HG02678 (cell line): ENCODE measurements around the gene CRYGN.

ENCODE experiments used
- ATAC-seq: cut with Tn5 transposase; IDR thresholded peaks from one replicate; pipeline ENCODE4 v1.9.1; 2021; ENCODE audit warnings: mild to moderate bottlenecking, moderate library complexity; ENCODE audit not compliant: unreplicated experiment

The CRYGN gene

DNA sequence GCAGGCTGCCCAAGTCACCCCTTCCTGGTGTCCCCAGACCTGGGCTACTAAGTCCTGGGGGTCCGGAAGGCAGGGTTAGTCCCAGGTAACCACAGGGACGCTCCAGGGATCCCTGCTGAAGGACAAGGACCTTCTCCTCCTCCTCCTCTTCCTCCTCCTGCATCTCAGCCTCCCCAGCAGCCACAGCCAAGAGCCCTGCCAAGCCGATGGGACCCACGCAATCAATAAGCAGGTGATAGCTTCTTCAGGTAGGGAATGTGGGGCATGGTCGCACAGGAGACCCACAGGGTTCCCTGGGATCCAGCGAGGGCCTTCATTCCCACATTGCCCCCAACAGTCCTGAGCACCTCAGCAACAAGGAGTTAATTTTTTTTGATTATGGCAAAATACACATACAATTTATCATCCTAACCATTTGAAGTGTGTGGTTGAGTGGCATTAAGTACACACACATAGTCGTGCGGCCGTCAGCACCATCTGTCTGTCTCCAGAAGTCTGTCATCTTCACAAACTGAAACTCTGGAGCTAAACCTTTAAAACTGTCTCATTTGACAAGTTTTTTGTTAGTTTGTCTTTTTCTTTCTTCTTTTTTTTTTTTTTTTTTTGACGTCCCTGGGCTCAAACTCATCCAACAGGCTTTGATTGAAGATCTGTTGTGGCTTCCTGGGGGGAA lies 12.1 kb downstream of the CRYGN start:
- no peak for ATAC-seq

DNA sequence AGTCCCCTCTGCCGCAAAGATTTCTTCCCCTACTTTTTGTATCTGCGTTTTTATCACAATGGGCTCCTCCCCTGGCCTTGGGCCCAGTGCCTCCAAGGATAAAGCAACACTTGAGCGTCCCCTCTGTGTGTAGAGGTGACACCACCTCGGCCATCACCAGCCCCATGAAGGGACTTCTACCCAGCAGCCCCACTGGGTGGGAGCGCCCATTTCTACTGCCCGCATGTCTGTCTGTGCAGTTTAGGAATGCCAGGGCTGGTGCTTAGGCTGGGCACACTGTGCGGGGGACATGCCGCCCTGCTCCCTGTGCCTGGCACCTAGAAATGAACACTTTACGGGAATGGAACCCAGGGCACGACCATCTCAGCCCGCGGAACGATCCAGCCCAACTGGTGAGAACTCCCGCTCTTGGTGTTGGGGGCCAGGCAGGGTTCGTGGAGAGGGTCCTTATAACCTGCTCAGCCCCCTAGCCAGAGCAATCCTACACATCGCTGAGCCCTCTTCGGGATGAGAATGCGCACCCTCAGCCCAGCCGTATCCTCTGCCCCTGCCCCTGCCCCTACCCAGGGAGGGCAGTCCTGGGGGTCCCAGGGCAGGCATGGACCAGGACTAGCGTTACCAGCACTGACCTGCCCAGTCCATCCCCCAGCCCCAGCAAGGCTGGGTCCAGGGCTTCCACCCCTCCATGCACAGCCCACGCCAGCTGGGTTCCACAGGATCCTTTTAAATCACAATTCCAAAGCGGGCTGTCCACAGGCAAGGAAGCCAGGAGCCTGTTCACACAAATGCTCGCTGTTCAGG lies 12.8 kb downstream of the CRYGN start:
- ATAC-seq = no peak

DNA sequence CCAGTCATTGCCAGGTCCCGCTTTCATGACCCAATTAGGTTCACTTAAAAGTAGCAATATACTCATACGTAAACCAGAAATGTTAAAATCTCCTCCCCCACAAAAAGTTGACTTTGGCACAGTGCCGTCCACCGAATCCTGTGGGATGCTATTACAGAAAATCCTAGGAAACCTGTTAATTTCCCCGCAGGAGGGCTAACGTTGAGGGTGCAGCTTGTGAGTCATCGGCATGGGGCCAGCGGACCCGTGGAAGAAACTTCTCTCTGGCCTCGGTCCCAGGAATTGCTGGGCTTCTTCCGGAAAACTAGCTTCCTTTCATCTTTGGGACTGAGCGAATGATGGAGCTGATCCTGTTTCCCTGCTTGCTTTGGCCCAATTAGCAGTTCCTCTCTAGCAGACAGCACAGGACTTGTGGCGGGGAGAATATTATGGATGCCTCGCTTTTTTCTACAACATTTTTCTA lies 13.5 kb downstream of the CRYGN start:
- ATAC-seq = no peak

DNA sequence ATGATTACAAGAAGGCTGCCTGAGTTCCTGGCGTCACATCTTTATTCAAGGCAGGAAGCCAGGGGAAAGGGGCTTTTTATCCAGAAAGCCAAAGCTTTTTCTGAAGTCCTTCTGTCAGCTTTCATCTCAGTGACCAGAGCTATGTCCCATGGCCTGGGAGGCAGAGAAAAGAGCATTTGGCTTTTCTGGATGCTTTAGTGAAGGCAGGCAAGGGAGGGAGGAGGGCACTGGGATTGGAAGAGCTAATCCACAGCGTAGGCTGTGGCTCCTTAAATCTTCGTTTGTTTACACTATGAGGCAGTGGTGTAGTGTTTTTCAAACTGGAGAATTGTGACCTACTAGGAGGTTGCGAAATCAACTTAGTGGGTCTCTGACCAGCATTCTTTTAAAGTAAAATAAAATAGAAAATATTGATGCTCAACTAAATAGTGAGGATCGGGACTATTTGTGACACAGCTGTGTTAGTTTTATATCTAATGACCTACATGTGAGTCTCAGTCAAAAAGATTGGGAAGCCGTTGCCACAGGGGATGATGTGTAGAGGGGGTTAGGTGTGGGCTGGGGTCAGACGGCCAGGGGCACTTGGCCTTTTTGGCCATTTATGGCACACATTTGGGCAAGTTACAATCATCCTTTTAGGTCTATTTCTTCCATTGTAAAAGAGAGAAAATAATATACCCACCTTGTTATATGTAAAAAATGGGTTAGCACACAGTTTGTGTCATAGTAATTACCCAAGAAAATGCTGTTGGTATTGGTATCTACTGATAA lies 14.1 kb downstream of the CRYGN start:
- ATAC-seq = no peak

DNA sequence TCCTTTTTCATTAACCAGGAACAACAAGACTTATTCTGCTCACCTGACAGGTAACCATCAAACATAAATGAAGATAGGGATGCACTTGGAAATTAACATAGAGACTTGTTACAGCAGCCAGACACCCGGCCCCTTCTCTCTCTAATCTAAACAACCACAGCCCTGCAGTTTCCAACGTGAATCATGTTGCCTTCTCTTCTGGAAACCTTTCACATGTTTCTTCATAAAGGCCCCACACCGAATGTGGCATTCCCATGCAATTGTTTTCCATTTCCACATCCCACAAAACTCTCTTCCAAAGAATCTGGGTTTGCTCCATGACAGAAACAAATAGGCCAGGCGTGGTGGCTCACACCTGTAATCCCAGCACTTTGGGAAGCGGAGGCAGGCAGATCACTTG lies 15.1 kb downstream of the CRYGN start:
- ATAC-seq = no peak

DNA sequence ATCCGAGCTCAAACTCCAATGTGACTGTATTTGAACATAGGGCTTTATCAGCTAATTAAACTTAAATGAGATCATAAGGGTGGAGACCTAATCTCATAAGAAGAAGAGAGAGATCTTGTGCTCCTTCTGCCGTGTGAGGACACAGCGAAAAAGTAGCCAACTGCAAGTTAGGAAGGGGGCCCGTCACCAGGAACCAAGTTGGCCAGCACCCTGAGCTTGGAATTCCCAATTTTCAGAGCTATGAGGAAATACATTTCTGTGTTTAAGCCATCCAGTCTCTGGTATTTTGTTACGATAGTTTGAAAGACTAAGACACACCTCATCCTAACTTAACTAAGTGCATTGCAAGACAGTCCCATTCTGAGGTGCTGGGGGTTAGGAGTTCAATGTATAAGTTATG lies 16.0 kb downstream of the CRYGN start:
- ATAC-seq = no peak

DNA sequence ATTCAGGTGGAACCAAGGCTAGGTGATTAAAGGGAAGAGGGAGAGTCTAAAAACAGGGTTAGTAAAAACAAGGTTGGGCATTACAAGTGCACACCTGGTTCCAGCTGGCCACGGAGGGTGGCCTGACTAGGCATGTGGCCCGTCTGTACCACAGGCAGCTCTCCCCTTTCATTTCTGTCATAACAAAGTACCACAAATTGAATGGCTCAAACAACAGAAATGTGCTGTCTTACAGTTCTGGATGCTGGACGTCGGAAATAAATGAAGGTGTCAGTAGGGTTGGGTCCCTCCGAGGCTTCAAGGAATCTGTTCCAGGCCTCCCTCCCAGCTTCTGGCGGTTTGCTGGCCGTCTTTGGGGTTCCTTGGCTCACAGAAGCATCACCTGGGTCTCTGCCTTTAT lies 16.7 kb downstream of the CRYGN start:
- no peak for ATAC-seq

DNA sequence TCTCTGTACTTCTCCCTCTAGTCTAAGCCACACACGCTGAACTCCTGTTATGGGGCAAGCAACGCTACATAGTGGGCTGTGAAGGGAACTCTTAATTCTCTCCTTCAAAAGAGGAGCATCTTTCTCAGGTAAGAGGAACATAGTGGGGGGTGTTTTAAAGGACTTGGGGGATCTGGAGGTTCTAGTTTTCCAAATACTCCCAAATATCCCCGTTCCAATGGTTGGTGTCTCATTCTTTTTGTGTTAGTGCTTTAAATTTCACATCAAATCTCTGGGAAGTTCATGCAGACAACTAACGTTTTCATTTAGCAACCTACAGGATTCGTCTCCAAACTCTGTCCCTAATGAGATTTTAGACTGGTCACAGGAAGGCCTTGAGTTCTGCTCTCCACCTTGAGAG lies 17.7 kb downstream of the CRYGN start:
- ATAC-seq = no peak

DNA sequence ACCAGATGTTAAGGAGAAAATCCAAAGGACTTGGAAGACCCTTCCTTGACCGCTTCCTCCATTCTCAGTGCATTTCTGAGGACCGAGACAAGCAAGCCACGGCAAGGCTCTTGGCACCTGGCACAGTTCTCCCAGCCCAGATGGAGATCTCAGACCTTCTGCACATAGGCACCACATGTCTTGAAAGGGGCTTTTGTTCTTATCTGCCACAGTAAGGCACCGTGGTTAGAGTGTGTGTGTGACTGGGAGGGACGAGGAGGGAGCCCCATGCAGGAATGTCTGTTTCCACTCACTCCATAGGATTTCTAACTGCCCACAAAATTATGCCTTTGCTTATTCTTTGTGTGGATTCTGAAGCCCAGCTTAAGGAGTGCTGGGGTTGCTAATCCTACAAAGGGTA lies 19.8 kb downstream of the CRYGN start:
- ATAC-seq = no peak

DNA sequence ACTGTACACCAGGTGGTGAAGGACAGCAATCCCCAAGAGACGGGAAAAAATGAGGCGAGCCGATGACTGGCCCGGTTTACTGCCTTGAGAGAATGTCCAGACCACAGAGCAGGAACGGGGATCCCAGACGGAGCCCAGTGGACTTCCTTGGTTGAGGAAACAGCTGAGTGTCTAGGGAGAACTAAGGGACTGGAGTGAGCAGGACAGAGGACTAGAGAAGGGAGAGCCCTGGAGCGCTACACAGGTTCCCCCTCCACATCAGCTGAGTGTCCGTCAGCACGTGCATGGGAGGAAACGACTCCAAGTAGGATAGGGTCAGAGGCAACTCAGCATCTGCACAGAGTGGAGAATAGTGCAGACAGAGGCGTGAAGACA lies 23.0 kb downstream of the CRYGN start:
- no peak for ATAC-seq

DNA sequence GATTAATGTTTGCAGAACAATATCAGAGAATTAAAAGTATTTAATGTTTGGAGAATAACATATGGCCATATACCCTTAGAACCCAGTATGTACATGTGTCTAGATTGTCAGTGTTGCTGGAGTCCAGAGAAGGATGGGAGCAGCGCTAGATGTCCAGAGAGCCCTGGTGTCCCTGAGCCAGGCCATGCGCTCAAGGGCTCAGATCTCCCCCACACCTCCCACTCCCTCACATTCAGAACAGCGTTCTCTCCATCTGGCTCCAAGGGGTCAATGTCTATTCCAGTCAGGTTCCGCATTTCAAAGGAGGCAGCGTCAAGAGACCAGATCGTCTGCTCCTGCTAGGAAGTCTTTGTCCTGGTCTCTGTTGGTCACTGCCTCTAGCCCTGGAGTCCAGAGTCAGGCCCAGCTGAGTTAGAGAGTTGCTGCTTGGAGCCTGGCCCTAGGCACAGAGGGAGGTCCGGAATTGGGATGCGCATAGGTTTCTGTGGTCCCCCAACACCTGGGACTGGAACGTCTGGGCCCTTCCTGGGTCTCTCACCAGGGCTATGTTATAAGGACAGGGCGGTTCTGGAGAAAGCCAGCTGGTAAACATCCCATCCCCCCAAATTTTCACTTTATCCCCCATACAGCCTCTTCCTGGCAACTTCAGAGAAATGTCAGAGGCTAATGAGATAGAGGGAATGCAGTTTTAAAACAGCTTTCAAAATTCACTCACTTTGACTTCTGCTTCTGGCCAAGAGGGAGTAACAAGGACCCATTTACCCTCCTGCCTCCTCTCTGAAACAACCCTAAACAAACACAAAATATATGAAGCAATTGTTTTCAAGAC lies 23.6 kb downstream of the CRYGN start:
- no peak for ATAC-seq

DNA sequence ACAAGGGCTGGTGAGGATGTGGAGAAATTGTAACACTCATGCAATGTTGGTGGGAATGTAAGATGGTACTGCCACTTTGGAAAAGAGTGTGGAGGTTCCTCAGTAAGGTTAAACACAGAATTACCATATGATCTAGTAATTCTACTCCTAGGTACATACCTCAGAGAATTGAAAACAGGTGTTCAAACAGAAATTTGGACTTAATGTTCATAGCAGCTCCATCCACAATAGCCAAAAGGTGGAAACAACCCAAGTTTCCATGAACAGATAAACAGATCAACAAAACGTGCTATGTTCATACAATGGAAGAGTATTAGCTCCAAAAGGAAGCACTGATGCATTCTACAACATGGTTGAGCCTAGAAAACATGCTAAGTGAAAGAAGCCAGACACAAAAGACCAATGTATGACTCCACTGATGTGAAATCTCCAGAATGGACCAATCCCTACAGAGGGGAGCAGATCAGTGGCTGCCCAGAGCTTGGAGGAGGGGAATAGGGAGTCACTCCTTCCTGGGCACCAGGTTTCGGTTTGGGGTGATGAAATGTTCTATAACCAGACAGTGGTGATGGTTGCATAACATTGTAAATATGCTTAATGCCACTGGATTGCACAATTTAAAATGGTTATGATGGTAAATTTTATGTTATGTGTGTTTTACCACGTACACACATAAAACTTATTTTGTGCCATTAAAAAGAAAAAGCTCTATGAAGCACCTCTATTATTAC lies 24.4 kb downstream of the CRYGN start:
- no peak for ATAC-seq

DNA sequence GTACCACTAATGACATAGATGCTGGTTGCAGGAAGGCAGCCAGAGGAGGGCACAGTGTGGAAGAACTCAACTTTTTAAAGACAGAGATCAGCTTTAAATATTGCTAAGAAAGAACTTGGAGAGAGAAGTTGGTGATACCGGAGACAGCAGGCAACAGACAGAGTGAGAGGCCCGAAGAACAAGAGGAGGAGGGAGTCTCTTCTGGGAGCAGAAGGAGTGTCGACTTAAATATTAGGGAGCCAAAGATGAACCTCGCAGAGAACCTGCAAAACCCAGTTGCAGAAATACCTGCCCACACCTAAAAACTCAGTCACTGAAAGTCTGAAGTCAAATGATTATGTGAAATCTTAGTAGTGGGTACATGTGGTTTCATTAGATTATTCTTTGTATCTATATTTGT lies 26.7 kb downstream of the CRYGN start:
- ATAC-seq = no peak

DNA sequence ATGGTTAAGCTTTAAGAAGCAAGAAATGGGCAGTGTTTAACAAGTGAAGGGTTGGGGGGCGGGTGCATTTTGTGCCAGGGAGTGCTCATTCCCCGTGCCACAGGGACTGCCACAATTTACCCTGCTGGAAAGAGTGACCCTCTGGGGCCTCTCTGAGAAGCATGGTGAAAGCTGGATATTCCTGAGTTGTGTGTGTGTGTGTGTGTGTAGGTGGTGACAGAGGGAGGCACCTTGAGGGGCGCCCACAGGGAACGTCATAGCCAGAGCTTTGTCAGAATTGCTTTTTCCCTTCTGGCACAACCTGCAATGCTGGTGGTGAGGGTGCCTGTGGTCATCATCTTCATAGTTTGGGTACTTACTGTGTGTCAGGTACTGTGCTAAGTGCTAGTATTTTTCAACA lies 27.6 kb downstream of the CRYGN start:
- no peak for ATAC-seq

DNA sequence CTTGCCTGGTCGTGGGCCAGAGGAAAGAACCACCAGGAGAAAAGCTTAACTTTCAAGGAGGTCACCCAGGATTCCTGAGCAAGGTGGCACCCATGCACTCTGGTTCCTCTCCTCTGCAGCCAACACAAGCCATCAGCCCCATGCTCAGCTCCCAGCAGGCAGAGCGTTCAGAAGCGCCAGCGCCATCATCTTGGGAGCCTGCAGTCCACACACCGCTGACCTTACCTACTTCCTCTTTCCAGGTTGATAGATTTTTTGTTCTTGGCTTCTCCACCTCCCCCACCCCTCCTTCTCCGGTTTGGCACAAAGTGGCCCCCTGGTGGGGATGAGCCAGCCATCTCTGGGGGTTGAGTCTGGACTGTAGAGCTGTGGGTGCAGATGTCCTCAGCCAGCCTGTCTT lies 28.4 kb downstream of the CRYGN start:
- ATAC-seq = no peak

DNA sequence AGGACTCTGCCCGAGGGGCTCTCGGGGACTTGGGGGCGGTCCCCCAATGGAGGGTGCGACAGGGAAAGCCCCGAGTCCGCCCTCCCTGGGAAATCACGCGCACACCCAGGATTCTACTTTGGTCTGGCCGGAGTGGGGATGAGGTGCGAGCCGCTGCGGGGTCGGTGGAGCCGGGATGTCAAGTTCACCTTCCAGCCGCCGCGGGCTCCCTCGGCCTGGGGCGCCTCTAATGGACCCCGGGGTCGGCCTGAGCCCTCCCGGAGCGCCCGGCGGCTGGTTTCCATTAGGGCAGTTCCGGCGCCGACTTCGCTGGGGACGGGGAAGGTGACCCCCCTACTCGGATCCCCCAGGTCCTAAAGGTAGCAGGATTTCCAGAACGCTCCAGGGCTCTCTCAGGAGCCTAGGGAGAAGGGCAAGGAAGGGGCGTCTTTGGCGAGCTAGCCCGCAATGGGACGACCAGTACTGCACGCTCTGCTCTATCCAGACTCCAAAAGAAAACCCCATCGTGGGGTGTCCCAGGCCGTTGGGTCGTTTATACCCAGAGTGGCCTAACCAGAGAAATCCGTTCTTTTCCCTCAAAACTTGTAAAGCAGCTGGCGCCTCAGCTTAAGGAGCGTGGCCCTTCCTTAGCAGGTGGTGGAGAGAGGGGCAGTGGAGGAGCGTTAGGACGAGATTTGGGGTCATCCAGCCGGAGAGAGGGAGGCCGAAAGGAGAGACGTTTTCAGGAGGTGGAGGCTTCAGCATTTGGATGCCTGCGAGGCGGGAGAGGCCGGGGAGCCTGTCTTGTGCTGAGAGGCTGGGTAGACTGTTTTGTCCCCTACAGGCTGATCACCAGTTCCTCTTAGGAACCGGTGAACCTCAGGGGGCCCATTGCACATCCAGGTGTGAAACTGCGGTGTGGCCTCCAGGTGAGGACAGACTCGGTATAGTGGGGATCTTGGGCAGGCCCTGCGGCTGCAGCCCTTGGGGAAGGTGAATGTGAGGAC lies 29.2 kb downstream of the CRYGN start:
- ATAC-seq = no peak

DNA sequence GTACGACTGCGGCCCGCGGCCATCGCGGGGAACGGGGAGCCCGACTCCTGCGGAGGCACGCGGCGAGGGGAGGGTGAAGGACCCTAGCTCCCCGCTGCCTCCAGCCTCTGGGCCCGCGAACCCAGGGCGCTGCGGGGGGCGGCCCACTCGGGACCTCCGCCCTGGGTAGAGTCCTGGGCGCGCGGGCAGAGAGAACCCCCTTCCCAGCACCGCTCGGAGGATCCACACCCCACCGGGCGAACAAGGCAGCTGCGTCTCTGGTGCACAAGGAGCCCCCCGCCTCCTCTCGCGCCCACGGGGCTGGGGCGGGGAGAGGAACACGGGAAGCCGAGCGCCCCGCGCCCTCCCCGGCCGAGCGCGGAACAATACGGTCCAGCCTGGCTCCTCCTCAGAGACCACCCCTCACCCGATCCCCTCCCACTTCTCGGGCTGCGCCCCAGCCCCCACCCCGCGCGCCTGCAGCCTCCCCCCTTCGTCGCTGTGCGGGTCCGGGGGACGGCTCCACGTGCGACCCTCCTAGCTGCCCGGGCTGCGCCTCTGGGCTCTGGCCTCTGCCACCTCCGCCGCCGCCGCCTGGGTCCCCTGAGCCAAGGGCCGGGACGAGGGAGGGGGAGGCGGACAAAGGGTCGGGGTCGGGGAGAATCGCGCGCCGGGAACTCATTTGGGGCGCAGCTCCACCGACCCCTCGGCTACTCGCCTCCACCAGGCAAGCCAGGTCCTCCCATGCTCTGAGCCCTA lies 30.1 kb downstream of the CRYGN start, which contains the start of gene WDR86:
TSS of gene WDR86 (minus strand) at position 372 of the 738 bp plus-strand sequence. CDS start 449 bp downstream, outside the sequence.
- no peak for ATAC-seq
